ENCODE data around the gene SLC52A3.
"Not testable (repeated sequence)": the region's sequence is repeated elsewhere in the genome, so short reads cannot be mapped to it uniquely, and the experiment has no call there.

Gene SLC52A3

DNA sequence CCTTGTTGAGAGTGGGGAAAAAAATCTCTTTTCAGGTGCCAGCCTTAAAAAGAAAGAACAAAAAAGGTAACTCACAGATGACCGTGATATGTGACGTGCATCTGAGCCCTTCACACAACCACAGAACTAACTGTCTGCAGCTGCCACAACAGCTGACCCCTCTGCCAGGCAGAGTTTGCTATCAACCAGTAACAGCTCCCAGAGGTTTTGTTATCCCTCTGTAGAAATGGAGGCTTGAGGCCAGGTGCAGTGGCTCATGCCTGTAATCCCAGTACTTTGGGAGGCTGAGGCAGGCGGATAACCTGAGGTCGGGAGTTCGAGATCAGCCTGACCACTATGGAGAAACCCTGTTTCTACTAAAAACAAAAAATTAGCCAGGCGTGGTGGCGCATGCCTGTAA lies 42.8 kb downstream of the SLC52A3 start:
- no peak for DNase-seq

DNA sequence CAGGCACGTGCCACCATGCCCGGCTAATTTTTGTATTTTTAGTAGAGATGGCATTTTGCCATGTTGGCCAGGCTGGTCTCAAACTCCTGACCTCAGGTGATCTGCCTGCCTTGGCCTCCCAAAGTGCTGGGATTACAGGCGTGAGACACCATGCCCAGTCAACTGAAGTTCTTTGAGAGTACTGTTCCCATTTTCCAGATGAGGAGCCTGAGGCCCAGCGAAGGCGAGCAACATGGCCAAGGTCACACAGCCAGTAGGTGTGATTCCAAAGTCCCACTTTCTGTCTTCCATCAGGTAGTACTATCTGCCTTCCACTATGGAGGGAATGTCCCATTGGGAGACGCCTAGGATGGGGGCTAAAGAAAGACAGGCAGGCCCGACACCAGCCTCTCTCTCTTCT lies 43.5 kb downstream of the SLC52A3 start:
- not testable (repeated sequence) for DNase-seq

DNA sequence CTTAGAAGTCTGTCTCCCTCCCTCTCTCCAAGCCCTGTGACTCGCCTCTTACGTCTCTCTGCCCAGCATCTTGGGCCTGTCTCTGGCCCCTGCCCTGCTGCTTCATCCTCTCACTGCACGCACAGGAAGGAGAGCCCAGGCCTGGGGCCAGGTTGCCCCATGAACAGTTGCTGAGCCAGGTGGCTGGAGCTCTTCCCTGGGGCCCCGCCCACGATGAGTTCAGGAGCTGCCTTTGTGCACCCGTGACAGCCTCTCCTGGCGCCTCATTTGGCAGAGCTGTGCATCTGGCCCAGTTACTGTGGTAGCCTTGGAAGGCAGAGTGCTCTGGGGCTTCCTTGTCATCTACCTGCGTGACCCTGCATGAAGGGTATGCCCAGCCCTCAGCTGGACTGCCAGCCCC lies 44.5 kb downstream of the SLC52A3 start:
- DNase-seq: no peak

DNA sequence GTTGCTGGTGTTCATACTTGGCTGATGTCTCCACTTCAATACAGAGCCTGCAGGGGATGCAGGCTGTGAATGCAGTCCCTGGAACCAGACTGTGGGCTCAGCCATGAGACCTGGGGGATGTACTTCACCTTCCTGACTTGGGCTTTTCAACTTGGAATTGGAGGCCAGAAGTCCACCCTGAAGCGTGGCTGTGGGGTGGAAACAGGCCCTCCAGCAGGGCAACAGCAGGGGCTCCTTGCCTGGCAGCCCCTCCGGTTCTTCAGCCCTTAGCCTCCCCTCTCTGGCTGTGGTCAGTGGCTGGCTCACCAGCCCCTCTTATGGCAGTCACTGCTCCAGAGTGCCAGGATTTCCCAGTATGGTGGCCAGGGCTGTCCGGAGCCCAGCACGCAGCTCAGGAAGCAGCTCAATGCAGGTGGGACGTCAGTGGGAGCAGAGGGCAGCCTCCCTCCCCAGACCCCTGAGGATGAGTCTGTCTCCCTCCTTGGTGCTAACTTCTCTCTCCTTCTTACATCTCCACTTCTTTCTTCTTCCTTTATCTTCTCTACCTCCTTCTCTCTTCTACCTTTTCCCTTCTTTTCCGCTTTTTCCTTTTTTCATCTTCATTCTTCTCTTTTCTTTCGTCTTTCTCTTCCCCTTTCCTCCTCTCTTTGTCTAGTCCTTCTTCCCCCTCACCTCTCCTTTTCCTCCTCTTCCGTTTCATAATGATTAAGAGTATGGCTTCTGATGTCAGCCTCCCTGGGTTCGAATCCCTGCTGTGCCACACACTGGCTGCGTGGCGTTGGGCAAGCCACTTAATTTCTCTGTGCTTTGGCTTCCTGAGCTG lies 45.3 kb downstream of the SLC52A3 start:
- DNase-seq: no peak

DNA sequence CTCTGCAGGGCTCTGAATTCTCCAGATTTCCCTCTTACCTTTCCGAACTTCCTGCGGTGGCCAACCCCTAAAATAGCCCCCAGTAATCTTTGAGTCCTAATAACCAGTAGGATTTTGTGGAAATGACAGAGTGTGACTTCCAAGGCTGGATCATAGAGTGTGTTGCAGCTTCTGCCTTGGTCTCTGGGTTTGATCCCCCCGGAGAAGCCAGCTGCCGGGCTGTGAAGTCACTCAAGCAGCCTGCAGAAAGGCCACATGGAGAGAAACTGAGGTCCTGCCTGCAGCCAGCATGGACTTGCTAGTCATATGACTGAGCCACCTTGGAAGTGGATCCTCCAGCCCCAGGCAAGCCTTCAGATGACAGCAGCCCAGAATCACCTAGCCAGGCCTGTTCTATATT lies 46.4 kb downstream of the SLC52A3 start:
- DNase-seq: no peak

DNA sequence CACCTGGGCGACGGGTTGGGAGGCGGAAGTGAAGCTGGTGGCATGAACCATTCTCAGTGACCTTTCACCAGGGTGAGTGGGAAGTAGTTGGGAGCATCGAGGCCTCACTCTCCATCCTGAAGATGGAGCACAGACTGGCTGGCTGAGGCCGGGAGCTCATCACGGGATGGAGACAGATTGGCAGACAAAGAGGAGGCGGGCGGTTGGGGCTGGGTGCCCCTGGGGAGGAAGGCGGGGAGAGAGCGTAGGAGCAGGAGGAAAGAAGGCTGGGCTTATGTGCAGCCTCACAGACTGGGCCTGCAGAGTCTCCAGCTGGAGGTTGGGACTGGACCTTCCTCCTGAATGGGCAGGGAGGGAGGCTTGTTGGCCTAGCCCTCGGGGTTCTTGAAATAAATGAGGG lies 48.5 kb downstream of the SLC52A3 start:
- DNase-seq: no peak

DNA sequence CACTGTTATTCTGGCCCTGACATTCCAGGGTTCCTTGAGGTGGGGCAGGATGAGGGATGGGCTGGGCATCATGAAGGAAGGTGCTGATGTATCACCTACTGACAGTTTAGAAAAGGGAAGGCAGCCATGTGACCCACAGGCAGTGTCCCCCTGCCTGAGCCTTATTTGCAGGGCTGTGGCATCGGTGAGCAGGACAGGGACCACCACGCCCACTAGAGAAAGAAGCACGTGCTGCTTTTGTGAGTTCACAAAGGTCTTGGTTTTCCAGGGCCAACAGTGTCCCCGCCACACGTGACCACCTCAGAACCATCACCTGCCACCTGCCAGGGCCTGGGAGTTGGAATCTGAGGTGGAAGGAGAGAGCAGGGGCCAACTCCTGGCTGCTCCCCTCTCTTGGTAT lies 49.2 kb downstream of the SLC52A3 start:
- DNase-seq: no peak

DNA sequence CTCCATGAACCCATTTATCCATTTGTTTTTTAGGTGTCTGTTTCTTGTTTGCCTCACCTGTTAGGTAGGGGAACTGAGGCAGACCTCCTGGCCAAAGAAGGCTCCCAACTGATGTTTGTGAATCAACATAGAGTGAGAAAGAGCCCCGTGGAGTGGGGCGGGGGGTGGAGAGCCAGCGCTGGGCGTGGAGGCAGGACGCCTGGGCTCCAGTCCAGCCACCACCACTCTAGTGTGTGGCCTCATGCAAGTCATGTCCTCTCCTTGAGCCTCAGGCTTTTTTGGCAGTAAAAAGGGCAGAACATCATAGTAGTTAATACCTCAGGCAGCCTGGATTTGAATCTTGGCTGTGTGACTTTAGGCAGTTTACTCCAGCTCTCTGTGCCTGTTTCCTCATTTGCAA lies 50.5 kb downstream of the SLC52A3 start:
- no peak for DNase-seq

DNA sequence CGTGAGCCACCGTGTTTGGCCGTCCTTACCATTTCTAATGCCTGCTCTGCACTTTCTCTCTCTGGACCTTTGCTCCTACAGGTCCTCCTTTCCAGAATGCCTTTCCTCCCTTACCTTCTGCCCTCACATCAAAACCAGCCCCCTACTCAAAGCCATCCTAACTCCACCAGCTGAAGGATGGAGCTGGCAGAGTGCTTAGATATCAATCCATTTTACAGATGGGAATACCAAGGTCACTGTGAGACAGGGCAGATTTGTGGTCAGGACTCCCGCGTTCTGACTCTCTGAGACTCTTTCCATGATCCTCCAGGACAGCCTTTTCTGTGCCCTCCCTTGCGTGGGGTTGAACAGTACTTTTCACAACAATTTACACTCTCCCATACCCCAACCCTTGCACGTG lies 51.0 kb downstream of the SLC52A3 start:
- DNase-seq: no peak

DNA sequence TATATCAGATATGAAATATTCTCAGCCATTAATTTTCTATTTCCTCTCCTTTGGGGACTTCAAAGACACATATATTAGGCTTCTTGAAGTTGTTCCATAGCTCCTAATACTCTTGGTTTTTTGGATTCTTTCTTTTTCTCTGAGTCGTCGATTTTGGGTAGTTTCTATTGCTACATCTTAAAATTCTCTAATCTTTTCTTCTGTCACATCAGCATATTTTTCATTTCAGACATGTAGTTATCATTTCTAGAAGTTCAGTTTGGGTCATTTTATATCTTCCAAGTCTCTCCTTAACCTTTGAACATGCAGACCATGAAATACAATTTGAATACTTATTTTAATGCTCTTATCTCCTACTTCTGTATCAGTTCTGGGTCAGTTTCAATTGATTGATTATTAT lies 53.8 kb downstream of the SLC52A3 start:
- no peak for DNase-seq

DNA sequence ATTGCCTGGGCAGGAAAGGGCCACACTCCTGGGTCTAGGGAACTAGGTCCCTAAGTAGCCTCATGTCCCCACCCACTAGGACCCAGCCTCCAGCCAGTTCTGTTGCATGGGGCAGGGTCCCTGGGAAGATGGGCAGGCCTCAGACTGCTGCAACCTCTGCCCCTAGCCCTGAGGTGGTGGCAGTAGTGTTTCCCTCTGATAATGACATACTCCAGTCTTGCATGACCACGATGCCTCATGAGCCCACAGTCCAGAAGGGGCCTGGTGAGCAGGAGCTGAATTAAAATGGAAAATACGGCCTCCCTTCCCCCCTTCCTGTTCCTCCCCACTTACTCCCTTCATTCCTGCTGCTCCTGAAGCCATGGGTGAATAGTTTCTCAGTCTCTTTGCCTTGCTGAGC lies 56.7 kb downstream of the SLC52A3 start:
- DNase-seq: no peak

DNA sequence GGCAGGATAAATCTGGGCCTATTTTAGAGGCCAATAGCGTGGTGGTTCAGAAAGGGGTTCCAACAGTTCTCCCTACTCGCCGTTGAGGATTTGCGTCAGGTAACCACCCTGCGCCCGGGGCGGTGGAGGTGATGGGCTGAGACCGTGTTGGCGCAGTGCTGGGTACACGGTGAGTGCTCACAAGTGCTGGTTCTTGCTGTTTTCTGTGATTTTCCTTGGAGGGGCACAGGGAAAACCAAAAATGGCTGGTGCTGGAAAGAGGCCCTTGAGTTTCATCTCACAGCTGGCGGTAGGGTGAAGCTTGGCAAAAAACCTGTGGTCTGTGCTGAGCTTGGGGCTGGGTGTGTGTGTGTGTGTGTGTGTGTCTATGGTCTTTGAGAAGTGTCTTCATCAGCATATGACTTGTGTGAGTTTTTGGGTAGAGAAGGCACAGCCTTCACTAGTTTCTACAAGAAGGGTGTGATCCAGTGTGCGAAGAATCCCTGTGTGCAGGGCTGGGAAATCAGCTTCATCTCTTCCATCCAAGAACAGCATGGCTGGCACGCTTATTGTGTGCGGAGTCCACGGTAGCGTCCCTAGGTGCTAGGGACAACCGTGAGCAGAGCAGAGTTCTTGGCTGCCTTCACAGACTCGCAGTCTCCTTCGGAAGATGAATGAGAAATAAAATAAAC lies 57.4 kb downstream of the SLC52A3 start:
- no peak for DNase-seq

Data from activated CD4-positive, alpha-beta T cell treated with anti-CD3 and anti-CD28 coated beads, Interleukin-10, Interleukin-2, amounts not matched to agents 100 ng/mL and 50 ng/mL, durations not matched to agents 16 hours and 8 hours (primary cell).